ENCODE measurements around the gene PRICKLE3. TPM values are rescaled to one million over a fixed set of nuclear protein-coding genes. Genes with fewer than 3 reads are reported as not detected.

The PRICKLE3 gene
- total RNA-seq, 2 experiments from 2014 or later: 9.9 to 16.7 TPM

DNA sequence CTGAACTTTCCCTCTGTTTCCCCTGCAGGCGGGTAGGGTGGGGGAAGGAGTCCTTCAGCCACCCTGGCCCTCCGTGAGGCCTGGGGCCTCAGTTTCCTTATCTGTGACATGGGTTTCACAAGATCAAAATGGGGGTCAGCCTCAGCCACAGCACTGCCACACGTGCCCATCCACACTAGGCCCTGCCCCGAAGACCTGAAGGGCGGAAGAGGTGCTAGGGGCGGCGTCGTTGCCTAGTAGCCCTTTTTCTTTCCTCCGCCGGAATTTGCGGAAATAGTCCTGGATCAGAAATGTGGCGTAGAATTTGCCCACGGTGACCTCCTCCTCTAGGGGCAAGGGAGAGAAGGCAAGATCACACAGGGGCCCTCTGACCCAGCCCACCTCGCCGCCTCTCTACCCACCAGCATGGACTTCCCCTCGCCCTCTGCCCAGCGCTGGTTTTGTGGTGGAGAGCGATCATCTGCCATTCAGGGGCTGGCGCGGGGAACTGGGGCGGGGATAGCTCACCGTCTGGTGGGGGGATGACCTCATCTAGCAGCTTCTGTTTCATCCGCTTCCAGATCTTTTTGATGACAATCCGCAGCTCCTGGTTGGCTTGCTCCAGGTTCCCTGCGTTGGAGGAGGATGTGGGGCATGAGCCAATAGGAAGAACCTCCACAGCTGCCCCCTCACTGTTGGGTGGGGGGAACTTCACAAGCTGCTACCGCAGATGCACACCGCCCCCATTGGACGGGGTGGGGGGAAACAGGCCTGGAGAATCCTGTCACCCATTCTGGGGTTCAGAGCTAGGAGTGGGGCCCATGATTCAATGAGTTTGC lies 23.5 kb upstream of the PRICKLE3 start:
- Histone ChIP-seq H3K9me2 (ENCODE audit: insufficient read depth, low read length) (no peaks in the 10 kb centered on the region), H3K4me2 (ENCODE audit: low read length) (no peak overlapping the region), H3K36me3 (ENCODE audit: insufficient read depth, low read length) (no peaks in the 10 kb centered on the region), H3K27ac (ENCODE audit: low read depth, low read length, poor library complexity, severe bottlenecking) (no peak overlapping the region), H2AFZ (ENCODE audit: low read length) (no peak overlapping the region), H3K4me3 (ENCODE audit: low read depth, low read length, poor library complexity, severe bottlenecking) (no peak overlapping the region), H3K4me1 (ENCODE audit: insufficient read depth, low read length, poor library complexity, severe bottlenecking) (no peaks in the 10 kb centered on the region), H3K9me3 (ENCODE audit: low read length) (no peaks in the 10 kb centered on the region), H3K79me2 (ENCODE audit: insufficient read depth, low read depth, low read length) (no peaks in the 10 kb centered on the region), H4K20me1 (ENCODE audit: insufficient read depth, low read length) (no peaks in the 10 kb centered on the region)
- CTCF ChIA-PET (ENCODE audit: unreplicated experiment): no interaction called here
- POLR2A ChIA-PET: no interaction called here
- no TSS peak for BruUV-seq (replicated peaks)
- intact Hi-C loops (cut with micrococcal nuclease; ENCODE audit: unreplicated experiment): no loop called here
- TF ChIP-seq, protein P1, sequence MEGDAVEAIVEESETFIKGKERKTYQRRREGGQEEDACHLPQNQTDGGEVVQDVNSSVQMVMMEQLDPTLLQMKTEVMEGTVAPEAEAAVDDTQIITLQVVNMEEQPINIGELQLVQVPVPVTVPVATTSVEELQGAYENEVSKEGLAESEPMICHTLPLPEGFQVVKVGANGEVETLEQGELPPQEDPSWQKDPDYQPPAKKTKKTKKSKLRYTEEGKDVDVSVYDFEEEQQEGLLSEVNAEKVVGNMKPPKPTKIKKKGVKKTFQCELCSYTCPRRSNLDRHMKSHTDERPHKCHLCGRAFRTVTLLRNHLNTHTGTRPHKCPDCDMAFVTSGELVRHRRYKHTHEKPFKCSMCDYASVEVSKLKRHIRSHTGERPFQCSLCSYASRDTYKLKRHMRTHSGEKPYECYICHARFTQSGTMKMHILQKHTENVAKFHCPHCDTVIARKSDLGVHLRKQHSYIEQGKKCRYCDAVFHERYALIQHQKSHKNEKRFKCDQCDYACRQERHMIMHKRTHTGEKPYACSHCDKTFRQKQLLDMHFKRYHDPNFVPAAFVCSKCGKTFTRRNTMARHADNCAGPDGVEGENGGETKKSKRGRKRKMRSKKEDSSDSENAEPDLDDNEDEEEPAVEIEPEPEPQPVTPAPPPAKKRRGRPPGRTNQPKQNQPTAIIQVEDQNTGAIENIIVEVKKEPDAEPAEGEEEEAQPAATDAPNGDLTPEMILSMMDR (conservative IDR thresholded peaks at IDR 0.05; ENCODE audit: low read length): no peak
- TF ChIP-seq EZH2phosphoT487 (IDR thresholded peaks at IDR 0.05; ENCODE audit: borderline replicate concordance, low read depth, low read length): no peak
- no peak for DNase-seq (ENCODE audit: low spot score)

DNA sequence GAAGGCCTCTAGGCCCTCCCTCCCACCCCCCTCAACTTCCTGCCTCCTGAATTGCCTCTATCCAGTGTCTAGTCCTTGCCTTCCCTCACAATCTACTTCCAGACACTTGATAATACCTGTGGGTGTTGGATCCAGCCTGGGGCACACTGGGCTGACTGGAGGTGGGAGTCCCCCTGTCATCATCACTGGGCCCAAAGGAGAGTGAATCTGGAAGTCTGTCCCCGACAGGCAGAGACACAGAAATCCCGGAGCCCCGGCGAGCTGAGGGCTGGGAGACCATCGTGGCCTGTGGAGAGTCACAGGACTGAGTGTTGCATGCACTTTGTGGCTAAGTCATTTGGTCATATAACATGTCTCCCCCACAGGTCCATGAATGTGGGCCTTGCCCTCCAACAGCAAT lies 22.2 kb upstream of the PRICKLE3 start:
- ChIA-PET POLR2A (interaction anchor here (1.0 kb wide), 1 partner anchor 20 kb away, joined by 3 read pairs; no protein-coding TSS in a partner anchor), CTCF (ENCODE audit: unreplicated experiment) (no interaction called here)
- no peak for TF ChIP-seq EZH2phosphoT487 (IDR thresholded peaks at IDR 0.05; ENCODE audit: borderline replicate concordance, low read depth, low read length)
- BruUV-seq (replicated peaks): no TSS peak
- no peak for DNase-seq (ENCODE audit: low spot score)
- Histone ChIP-seq H3K36me3 (ENCODE audit: insufficient read depth, low read length) (no peaks in the 10 kb centered on the region), H3K4me1 (ENCODE audit: insufficient read depth, low read length, poor library complexity, severe bottlenecking) (no peaks in the 10 kb centered on the region), H3K4me2 (ENCODE audit: low read length) (no peak overlapping the region), H2AFZ (ENCODE audit: low read length) (no peak overlapping the region), H3K27ac (ENCODE audit: low read depth, low read length, poor library complexity, severe bottlenecking) (no peak overlapping the region), H3K79me2 (ENCODE audit: insufficient read depth, low read depth, low read length) (no peaks in the 10 kb centered on the region), H3K4me3 (ENCODE audit: low read depth, low read length, poor library complexity, severe bottlenecking) (no peak overlapping the region), H4K20me1 (ENCODE audit: insufficient read depth, low read length) (no peaks in the 10 kb centered on the region), H3K9me3 (ENCODE audit: low read length) (no peaks in the 10 kb centered on the region), H3K9me2 (ENCODE audit: insufficient read depth, low read length) (no peaks in the 10 kb centered on the region)
- intact Hi-C loops (cut with micrococcal nuclease; ENCODE audit: unreplicated experiment): no loop called here

DNA sequence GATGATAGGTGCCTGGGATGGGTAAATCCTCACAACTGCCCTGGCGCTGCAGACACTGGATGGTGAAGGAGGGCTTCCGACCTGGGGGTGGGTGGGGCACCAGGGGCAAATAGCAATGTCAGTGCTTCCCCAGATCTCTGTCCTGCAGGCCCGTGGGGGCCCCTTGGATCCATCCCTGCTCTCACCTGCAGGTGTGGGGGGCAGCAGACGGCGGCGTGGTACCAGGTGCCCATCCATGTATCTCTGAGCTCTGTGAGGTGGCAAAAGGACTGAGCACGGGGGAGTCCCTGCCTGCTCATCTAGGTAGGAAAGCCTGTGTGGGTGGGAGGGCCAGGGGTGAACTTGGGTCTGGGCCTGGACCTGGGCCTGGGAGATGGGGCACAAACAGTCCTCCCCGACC lies 20.4 kb upstream of the PRICKLE3 start:
- DNase-seq (ENCODE audit: low spot score): no peak
- intact Hi-C loops (cut with micrococcal nuclease; ENCODE audit: unreplicated experiment): no loop called here
- no peaks in the 10 kb centered on the region for H3K4me1 ChIP-seq (ENCODE audit: insufficient read depth, low read length, poor library complexity, severe bottlenecking)
- H3K27ac ChIP-seq (ENCODE audit: low read depth, low read length, poor library complexity, severe bottlenecking): no peak overlapping the region
- H3K9me2 ChIP-seq (ENCODE audit: insufficient read depth, low read length): no peaks in the 10 kb centered on the region
- ChIA-PET CTCF (ENCODE audit: unreplicated experiment) (no interaction called here), POLR2A (no interaction called here)
- no peaks in the 10 kb centered on the region for H3K36me3 ChIP-seq (ENCODE audit: insufficient read depth, low read length)
- no TSS peak for BruUV-seq (replicated peaks)
- H3K4me2 ChIP-seq (ENCODE audit: low read length): no peak overlapping the region
- no peak overlapping the region for H2AFZ ChIP-seq (ENCODE audit: low read length)
- no peaks in the 10 kb centered on the region for H3K79me2 ChIP-seq (ENCODE audit: insufficient read depth, low read depth, low read length)
- TF ChIP-seq, protein P1 (conservative IDR thresholded peaks at IDR 0.05; ENCODE audit: low read length): no peak
- no peak for TF ChIP-seq EZH2phosphoT487 (IDR thresholded peaks at IDR 0.05; ENCODE audit: borderline replicate concordance, low read depth, low read length)
- H3K9me3 ChIP-seq (ENCODE audit: low read length): no peaks in the 10 kb centered on the region
- no peak overlapping the region for H3K4me3 ChIP-seq (ENCODE audit: low read depth, low read length, poor library complexity, severe bottlenecking)
- no peaks in the 10 kb centered on the region for H4K20me1 ChIP-seq (ENCODE audit: insufficient read depth, low read length)
